ENCODE data around the gene PAX1. TPM values are rescaled to one million over a fixed set of nuclear protein-coding genes. Genes with fewer than 3 reads are reported as not detected.

Gene PAX1
- total RNA-seq, 1 donor from 2014 or later: 2.7 TPM

- Mint-ChIP-seq H3K36me3 (no peaks in the 10 kb centered on the region), H3K9me3 (no peaks in the 10 kb centered on the region), H3K4me1 (ENCODE audit: unreplicated experiment) (peaks cover 5% of the 10 kb centered on the region), H3K27ac (no peak overlapping the region), H3K4me3 (peak overlapping the region; percentile 61), H3K27me3 (peaks cover 96% of the 10 kb centered on the region)
- no peak for DNase-seq (ENCODE audit: extremely low spot score, unreplicated experiment)
- no peak for TF ChIP-seq CTCF (conservative IDR thresholded peaks at IDR 0.05)
These were observed 1.8 kb downstream of the PAX1 start for GRCh38 chr20:21707267-21707666.

- H3K4me3 Mint-ChIP-seq: peak overlapping the region; percentile 62
- H3K36me3 Mint-ChIP-seq: no peaks in the 10 kb centered on the region
- H3K27me3 Mint-ChIP-seq: peaks cover 96% of the 10 kb centered on the region
- DNase-seq (ENCODE audit: extremely low spot score, unreplicated experiment): peak; percentile 59
- H3K27ac Mint-ChIP-seq: no peak overlapping the region
- no peaks in the 10 kb centered on the region for H3K9me3 Mint-ChIP-seq
- no peak for TF ChIP-seq CTCF (conservative IDR thresholded peaks at IDR 0.05)
- H3K4me1 Mint-ChIP-seq (ENCODE audit: unreplicated experiment): no peaks in the 10 kb centered on the region
These were observed 2.7 kb downstream of the PAX1 start for GRCh38 chr20:21707999-21708737.

GRCh38 chr20:21708738-21709534 is 3.5 kb downstream of the PAX1 start:
- Mint-ChIP-seq H3K27ac (no peak overlapping the region), H3K9me3 (no peaks in the 10 kb centered on the region), H3K4me1 (ENCODE audit: unreplicated experiment) (no peaks in the 10 kb centered on the region), H3K4me3 (peak overlapping the region; percentile 62), H3K36me3 (no peaks in the 10 kb centered on the region), H3K27me3 (peaks cover 96% of the 10 kb centered on the region)
- DNase-seq (ENCODE audit: extremely low spot score, unreplicated experiment): no peak
- no peak for TF ChIP-seq CTCF (conservative IDR thresholded peaks at IDR 0.05)

GRCh38 chr20:21709535-21709904 is 4.1 kb downstream of the PAX1 start:
- H3K4me1 Mint-ChIP-seq (ENCODE audit: unreplicated experiment): no peaks in the 10 kb centered on the region
- no peak overlapping the region for H3K4me3 Mint-ChIP-seq
- H3K27me3 Mint-ChIP-seq: peaks cover 96% of the 10 kb centered on the region
- no peak for TF ChIP-seq CTCF (conservative IDR thresholded peaks at IDR 0.05)
- H3K27ac Mint-ChIP-seq: no peak overlapping the region
- no peaks in the 10 kb centered on the region for H3K9me3 Mint-ChIP-seq
- H3K36me3 Mint-ChIP-seq: no peaks in the 10 kb centered on the region
- no peak for DNase-seq (ENCODE audit: extremely low spot score, unreplicated experiment)

GRCh38 chr20:21710341-21710740 is 4.9 kb downstream of the PAX1 start:
- Mint-ChIP-seq H3K36me3 (no peaks in the 10 kb centered on the region), H3K4me3 (no peak overlapping the region), H3K9me3 (no peaks in the 10 kb centered on the region), H3K27me3 (peaks cover 96% of the 10 kb centered on the region), H3K27ac (no peak overlapping the region), H3K4me1 (ENCODE audit: unreplicated experiment) (no peaks in the 10 kb centered on the region)
- DNase-seq (ENCODE audit: extremely low spot score, unreplicated experiment): no peak
- no peak for TF ChIP-seq CTCF (conservative IDR thresholded peaks at IDR 0.05)
